GM13977 (cell line): ENCODE measurements around the gene ARHGAP12.
"Not testable (repeated sequence)": the region's sequence is repeated elsewhere in the genome, so short reads cannot be mapped to it uniquely, and the experiment has no call there.

ENCODE experiments used
- DNase-seq: peaks from one replicate; pipeline ENCODE4 v3.0.0; 2012; ENCODE audit warnings: low spot score
- CTCF ChIP-seq: IDR thresholded peaks from 2 replicates; pipeline ENCODE4 v1.5.1; 2012; ENCODE audit warnings: mild to moderate bottlenecking, control low read depth; ENCODE audit not compliant: insufficient read depth; ENCODE audit errors: extremely low read depth, missing control alignments
- in situ Hi-C: fragments of 300-500 bp; cut with MboI; formaldehyde crosslinking; loops from one replicate; pipeline ENCODE4 v1.12.0; 2022; ENCODE audit warnings: low sequenced_read_pairs, low pct_unique_long_range_greater_than_20kb, mixed read lengths, inconsistent platforms; ENCODE audit not compliant: unreplicated experiment

ARHGAP12 gene

DNA sequence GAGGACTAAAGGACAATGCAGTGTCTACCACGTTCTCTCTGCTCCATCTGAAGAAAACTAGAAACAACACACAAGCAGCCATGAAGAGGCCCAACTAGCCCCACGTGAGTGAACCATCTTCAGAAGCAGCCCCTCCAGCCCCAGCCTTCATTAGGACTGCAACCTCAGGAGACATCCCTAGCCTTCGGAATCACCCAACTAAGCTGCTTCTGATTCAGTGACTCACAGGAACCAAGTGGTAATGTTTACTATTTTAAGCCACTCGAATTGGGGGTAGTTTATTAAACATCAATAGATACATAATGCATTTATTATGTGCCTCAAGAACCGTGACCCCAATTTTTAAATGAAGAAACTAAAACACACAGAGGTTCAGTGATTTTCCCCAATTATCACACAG lies 22.6 kb downstream of the ARHGAP12 start:
- in situ Hi-C loops = no loop called here
- DNase-seq = no peak
- TF ChIP-seq CTCF = no peak

GRCh38 chr10:31905586-31905985 lies 23.0 kb downstream of the ARHGAP12 start:
- DNase-seq = no peak
- no peak for TF ChIP-seq CTCF
- in situ Hi-C loops = no loop called here

- TF ChIP-seq CTCF = no peak
- DNase-seq = no peak
- in situ Hi-C loops = no loop called here
These were observed 26.0 kb downstream of the ARHGAP12 start for GRCh38 chr10:31902625-31903024.

- no peak for DNase-seq
- in situ Hi-C loops = no loop called here
- no peak for TF ChIP-seq CTCF
These were observed 31.1 kb downstream of the ARHGAP12 start for GRCh38 chr10:31897506-31897905.

GRCh38 chr10:31896968-31897384 lies 31.7 kb downstream of the ARHGAP12 start:
- DNase-seq = no peak
- in situ Hi-C loops = no loop called here
- TF ChIP-seq CTCF = no peak

DNA sequence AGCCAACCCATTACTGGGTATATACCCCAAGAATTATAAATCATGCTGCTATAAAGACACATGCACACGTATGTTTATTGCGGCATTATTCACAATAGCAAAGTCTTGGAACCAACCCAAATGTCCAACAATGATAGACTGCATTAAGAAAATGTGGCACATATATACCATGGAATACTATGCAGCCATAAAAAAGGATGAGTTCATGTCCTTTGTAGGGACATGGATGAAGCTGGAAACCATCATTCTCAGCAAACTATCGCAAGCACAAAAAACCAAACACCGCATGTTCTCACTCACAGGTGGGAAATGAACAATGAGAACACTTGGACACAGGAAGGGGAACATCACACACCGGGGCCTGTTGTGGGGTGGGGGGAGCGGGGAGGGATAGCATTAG lies 32.9 kb downstream of the ARHGAP12 start:
- in situ Hi-C loops, DNase-seq: not testable (repeated sequence)

- in situ Hi-C loops = no loop called here
- DNase-seq = no peak
- TF ChIP-seq CTCF = no peak
These were observed 40.2 kb downstream of the ARHGAP12 start for GRCh38 chr10:31888442-31888841.
